Keratinocyte (primary cell): Measurements from ENCODE around the gene PARP9. TPM values are rescaled to one million over a fixed set of nuclear protein-coding genes. Genes with fewer than 3 reads are reported as not detected.

Source experiments
- DNase-seq: peaks from one replicate; pipeline ENCODE4 v3.0.0-alpha.2; 2011; ENCODE audit warnings: low read depth, missing footprints, low spot score
- FAIRE-seq: peaks from 2 replicates; lab custom pipeline; 2011; peaks lifted over from hg19 to GRCh38; lab: Jason Lieb, UNC
- H2AFZ ChIP-seq: 2 replicates; pipeline ENCODE4 v1.6.0; 2012; ENCODE audit warnings: low read length, control low read depth, inconsistent platforms; ENCODE audit not compliant: control insufficient read depth
- H3K27ac ChIP-seq: 2 replicates; pipeline ENCODE4 v1.5.1; 2011; ENCODE audit warnings: low read length; ENCODE audit not compliant: control insufficient read depth, insufficient read depth
- H3K27me3 ChIP-seq: 3 replicates; pipeline ENCODE4 v1.6.0; 2011; ENCODE audit warnings: low read length; ENCODE audit not compliant: control insufficient read depth, insufficient read depth; ENCODE audit errors: extremely low read depth
- H3K36me3 ChIP-seq, 2 experiments: 2 replicates in 1 of 2; 3 replicates in 1 of 2; pipeline ENCODE4 v1.5.1; 2011; ENCODE audit warnings: low read length in 2 of 2, mild to moderate bottlenecking in 1 of 2; ENCODE audit not compliant: control insufficient read depth in 2 of 2, insufficient read depth in 2 of 2; ENCODE audit errors: extremely low read depth in 1 of 2
- H3K4me1 ChIP-seq: 3 replicates; pipeline ENCODE4 v1.5.1; 2011; ENCODE audit warnings: low read length; ENCODE audit not compliant: control insufficient read depth, insufficient read depth; ENCODE audit errors: extremely low read depth
- H3K4me2 ChIP-seq: 3 replicates; pipeline ENCODE4 v1.6.0; 2011; ENCODE audit warnings: low read depth, low read length; ENCODE audit not compliant: control insufficient read depth, insufficient read depth; ENCODE audit errors: extremely low read depth
- H3K4me3 ChIP-seq, 3 experiments: fragments of 200-600 bp in 1 of 3; sonication (generic) in 1 of 3; 2 replicates in 2 of 3; 3 replicates in 1 of 3; pipeline ENCODE4 v1.5.1; 2011 to 2016; ENCODE audit warnings: low read length in 3 of 3, mild to moderate bottlenecking in 3 of 3, control low read depth in 2 of 3, inconsistent platforms in 1 of 3, low read depth in 1 of 3, mixed read lengths in 1 of 3, mixed run types in 1 of 3, moderate library complexity in 1 of 3; ENCODE audit not compliant: control insufficient read depth in 2 of 3, insufficient read depth in 2 of 3; ENCODE audit errors: extremely low read depth in 1 of 3
- H3K79me2 ChIP-seq: 2 replicates; pipeline ENCODE4 v1.6.0; 2012; ENCODE audit warnings: low read length; ENCODE audit not compliant: control insufficient read depth, insufficient read depth
- H3K9ac ChIP-seq: 3 replicates; pipeline ENCODE4 v1.6.0; 2011; ENCODE audit warnings: low read length; ENCODE audit not compliant: control insufficient read depth, insufficient read depth; ENCODE audit errors: extremely low read depth
- H3K9me1 ChIP-seq: 3 replicates; pipeline ENCODE4 v1.6.0; 2011; ENCODE audit warnings: low read length; ENCODE audit not compliant: control insufficient read depth, insufficient read depth; ENCODE audit errors: extremely low read depth
- H3K9me3 ChIP-seq: 2 replicates; pipeline ENCODE4 v1.5.1; 2012; ENCODE audit warnings: low read depth, low read length; ENCODE audit not compliant: control insufficient read depth
- H4K20me1 ChIP-seq: 3 replicates; pipeline ENCODE4 v1.6.0; 2011; ENCODE audit warnings: low read length; ENCODE audit not compliant: control insufficient read depth, insufficient read depth; ENCODE audit errors: extremely low read depth
- EZH2 ChIP-seq: IDR thresholded peaks from one replicate; pipeline ENCODE4 v1.6.1; 2012; ENCODE audit warnings: inconsistent platforms, mild to moderate bottlenecking, low read length, moderate library complexity
- dilution Hi-C: fragments of 300-500 bp; cut with MboI; formaldehyde crosslinking; loops from one replicate; pipeline ENCODE4 v1.7.0; 2020; ENCODE audit warnings: low sequenced_read_pairs; ENCODE audit not compliant: extremely low pct_ligation_motif_present
- polyA plus RNA-seq, 5 experiments: library from polyadenylated mRNA; depleted of rRNA in 3 of 5; stranded (reverse) in 3 of 5; stranded (forward) in 1 of 5; unstranded in 1 of 5; fragments of >200 nt; gene quantifications; 1 replicate in 1 of 5; 2 replicates in 3 of 5; 3 replicates in 1 of 5; pipeline versions ENCODE4 v1.2.1 to v1.2.3, GENCODE V29; 2011 to 2012; ENCODE audit warnings: missing spikeins in 2 of 5, low read depth in 1 of 5, low replicate concordance in 1 of 5
- TF ChIP-seq, protein P1 (sequence below), 3 experiments: IDR thresholded peaks in 1 of 3; conservative IDR thresholded peaks in 1 of 3; optimal IDR thresholded peaks in 1 of 3; 2 replicates in 2 of 3; 3 replicates in 1 of 3; pipeline versions ENCODE3 to v1.5.1; 2011; ENCODE audit warnings: low read length in 3 of 3, mild to moderate bottlenecking in 3 of 3, moderate library complexity in 2 of 3, control low read depth in 1 of 3, inconsistent platforms in 1 of 3; ENCODE audit not compliant: insufficient read depth in 2 of 3; ENCODE audit errors: extremely low read depth in 1 of 3

PARP9 gene
- polyA plus RNA-seq, 1 donor (not counting 4 experiments of a cell fraction or from before 2014, with no cell fraction given), result 70.1 TPM

DNA sequence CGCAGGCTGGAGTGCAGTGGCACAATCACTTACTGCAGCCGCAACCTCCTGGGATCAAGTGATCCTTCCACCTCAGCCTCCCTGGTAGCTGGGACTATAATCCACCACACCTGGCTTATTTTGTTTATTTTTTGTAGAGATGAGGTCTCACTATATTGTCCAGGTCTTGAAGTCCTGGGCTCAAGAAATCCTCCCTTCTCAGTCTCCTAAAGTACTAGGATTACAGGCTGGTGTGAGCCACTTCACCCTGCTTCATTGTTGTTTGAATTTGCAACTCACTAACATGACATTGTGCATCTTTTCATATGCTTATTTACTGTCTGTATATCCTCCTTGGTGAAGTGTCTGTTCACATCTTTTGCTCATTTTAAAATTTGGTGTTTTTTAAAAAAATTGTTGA is 23.5 kb upstream of the PARP9 start:
- Histone ChIP-seq H3K36me3 (no peaks in the 10 kb centered on the region), H3K4me1 (no peaks in the 10 kb centered on the region), H3K9me3 (no peaks in the 10 kb centered on the region), H3K27me3 (no peaks in the 10 kb centered on the region), H3K4me3 (no peak overlapping the region), H3K9me1 (no peaks in the 10 kb centered on the region), H3K27ac (no peak overlapping the region), H3K9ac (no peak overlapping the region), H3K4me2 (no peak overlapping the region), H4K20me1 (no peaks in the 10 kb centered on the region), H2AFZ (no peak overlapping the region), H3K79me2 (no peaks in the 10 kb centered on the region)
- dilution Hi-C loops, result no loop called here
- no peak for FAIRE-seq
- DNase-seq, result no peak
- TF ChIP-seq, protein P1, sequence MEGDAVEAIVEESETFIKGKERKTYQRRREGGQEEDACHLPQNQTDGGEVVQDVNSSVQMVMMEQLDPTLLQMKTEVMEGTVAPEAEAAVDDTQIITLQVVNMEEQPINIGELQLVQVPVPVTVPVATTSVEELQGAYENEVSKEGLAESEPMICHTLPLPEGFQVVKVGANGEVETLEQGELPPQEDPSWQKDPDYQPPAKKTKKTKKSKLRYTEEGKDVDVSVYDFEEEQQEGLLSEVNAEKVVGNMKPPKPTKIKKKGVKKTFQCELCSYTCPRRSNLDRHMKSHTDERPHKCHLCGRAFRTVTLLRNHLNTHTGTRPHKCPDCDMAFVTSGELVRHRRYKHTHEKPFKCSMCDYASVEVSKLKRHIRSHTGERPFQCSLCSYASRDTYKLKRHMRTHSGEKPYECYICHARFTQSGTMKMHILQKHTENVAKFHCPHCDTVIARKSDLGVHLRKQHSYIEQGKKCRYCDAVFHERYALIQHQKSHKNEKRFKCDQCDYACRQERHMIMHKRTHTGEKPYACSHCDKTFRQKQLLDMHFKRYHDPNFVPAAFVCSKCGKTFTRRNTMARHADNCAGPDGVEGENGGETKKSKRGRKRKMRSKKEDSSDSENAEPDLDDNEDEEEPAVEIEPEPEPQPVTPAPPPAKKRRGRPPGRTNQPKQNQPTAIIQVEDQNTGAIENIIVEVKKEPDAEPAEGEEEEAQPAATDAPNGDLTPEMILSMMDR (optimal IDR thresholded peaks at IDR 0.05 in 1 of 3, IDR thresholded peaks at IDR 0.05 in 1 of 3, conservative IDR thresholded peaks at IDR 0.05 in 1 of 3; ENCODE audit: extremely low read depth in 1 of 3, insufficient read depth in 2 of 3, low read length in 3 of 3), result no peak
- TF ChIP-seq EZH2, result no peak

DNA sequence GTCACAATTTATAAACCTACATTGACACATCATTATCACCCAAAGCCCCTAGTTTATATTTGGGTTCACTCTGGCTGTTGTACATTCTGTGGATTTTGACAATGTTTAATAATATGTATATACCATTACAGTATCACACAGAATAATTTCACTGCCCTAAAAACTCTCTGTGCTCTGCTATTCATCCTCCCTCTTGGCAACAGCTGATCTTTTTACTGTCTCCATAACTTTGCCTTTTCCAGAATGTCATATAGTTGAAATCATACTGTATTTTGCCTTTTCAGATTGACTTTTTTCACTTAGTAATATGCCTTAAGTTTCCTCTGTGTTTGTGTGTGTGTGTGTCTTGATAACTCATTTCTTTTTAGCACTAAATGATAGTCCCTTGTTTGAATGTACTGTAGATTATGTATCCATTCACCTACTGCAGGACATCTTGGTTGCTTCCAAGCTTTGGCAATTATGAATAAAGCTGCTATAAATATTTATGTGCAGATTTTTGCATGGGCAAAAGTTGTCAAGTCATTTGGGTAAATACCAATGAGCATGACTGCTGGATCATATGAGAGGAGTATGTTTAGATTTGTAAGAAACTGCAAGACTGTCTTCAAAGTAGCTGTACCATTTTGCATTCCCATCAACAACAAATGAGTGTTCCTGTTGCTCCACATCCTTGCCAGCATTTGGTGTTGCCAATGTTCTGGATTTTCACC is 22.8 kb upstream of the PARP9 start:
- dilution Hi-C loops, result no loop called here
- no peak for FAIRE-seq
- TF ChIP-seq, protein P1 (optimal IDR thresholded peaks at IDR 0.05 in 1 of 3, IDR thresholded peaks at IDR 0.05 in 1 of 3, conservative IDR thresholded peaks at IDR 0.05 in 1 of 3; ENCODE audit: extremely low read depth in 1 of 3, insufficient read depth in 2 of 3, low read length in 3 of 3), result no peak
- no peak for TF ChIP-seq EZH2

More for the DNA sequence above, 22.8 kb upstream of the PARP9 start:
- Histone ChIP-seq H2AFZ (no peak overlapping the region), H4K20me1 (no peaks in the 10 kb centered on the region), H3K36me3 (no peaks in the 10 kb centered on the region), H3K27ac (no peak overlapping the region), H3K9me3 (peaks cover 2% of the 10 kb centered on the region), H3K4me3 (no peak overlapping the region), H3K79me2 (no peaks in the 10 kb centered on the region), H3K4me2 (no peak overlapping the region), H3K4me1 (no peaks in the 10 kb centered on the region), H3K9ac (no peak overlapping the region), H3K27me3 (no peaks in the 10 kb centered on the region), H3K9me1 (no peaks in the 10 kb centered on the region)
- DNase-seq, result no peak
